ENCODE data around the gene FEM1B. TPM values are rescaled to one million over a fixed set of nuclear protein-coding genes. Genes with fewer than 3 reads are reported as not detected.
"Not testable (repeated sequence)": the region's sequence is repeated elsewhere in the genome, so short reads cannot be mapped to it uniquely, and the experiment has no call there.

The FEM1B gene
- total RNA-seq (10 to 100 TPM; 61.1 to 66.5 TPM), polyA plus RNA-seq (10 to 100 TPM; 13.4 to 15.7 (median 14.6) TPM), total RNA-seq (75.0 to 148 (median 116) reads per million in 6 experiments)

- Mint-ChIP-seq H3K4me3 (peak within 1 kb of the TSS; percentile 85 to 99 (median 94)), H3K9me3 (no peaks in the 10 kb centered on the region), H3K36me3 (peaks cover 0 to 12% (median 0%) of the 10 kb centered on the region in 3 donors), H3K4me1 (peaks cover 35 to 56% (median 54%) of the 10 kb centered on the region in 4 donors), H3K27ac (peak within 1 kb of the TSS; percentile 97 to 100 (median 98)), H3K27me3 (peaks cover 0 to 2% (median 0%) of the 10 kb centered on the region in 5 donors)
- ATAC-seq (peak; percentile 80 to 82), DNase-seq (peak; percentile 79 to 97 (median 86))
- POLR2A ChIA-PET: interaction anchor here (0.7 to 5.1 kb wide), 23 partner anchors 9 to 756 kb away, joined by 3 to 77 read pairs (median 6); partner anchors contain the start of genes C15orf61, CLN6, MAP2K5 and PIAS1
Observed at GRCh38 chr15:68277603-68278344, at the start of gene FEM1B. Gene FEM1B (plus strand): TSS chr15:68277745. CDS start chr15:68278418, 673 bp downstream.

- Mint-ChIP-seq H3K36me3 (no peaks in the 10 kb centered on the region), H3K9me3 (no peaks in the 10 kb centered on the region), H3K27me3 (peaks cover 0 to 4% (median 0%) of the 10 kb centered on the region in 5 donors), H3K27ac (peak overlapping the region in 9 of 10 donors; percentile 2 to 90 (median 76)), H3K4me3 (peak overlapping the region; percentile 76 to 90 (median 85)), H3K4me1 (peaks cover 18 to 48% (median 39%) of the 10 kb centered on the region in 4 donors)
- DNase-seq (no peak), ATAC-seq (no peak)
- POLR2A ChIA-PET: interaction anchor here (0.6 to 3.3 kb wide), 6 partner anchors 12 to 1934 kb away, joined by 3 to 30 read pairs (median 4); partner anchors contain the start of genes FEM1B, MAP2K5 and PIAS1
Observed at GRCh38 chr15:68228143-68228970, 49.2 kb upstream of the FEM1B start.

GRCh38 chr15:68228971-68229385 is 48.6 kb upstream of the FEM1B start:
- POLR2A ChIA-PET: interaction anchor here (0.7 to 3.3 kb wide), 7 partner anchors 12 to 1935 kb away, joined by 3 to 30 read pairs (median 3); partner anchors contain the start of genes FEM1B, MAP2K5 and PIAS1
- Mint-ChIP-seq H3K27me3 (peaks cover 0 to 10% (median 0%) of the 10 kb centered on the region in 5 donors), H3K4me1 (peaks cover 18 to 50% (median 39%) of the 10 kb centered on the region in 4 donors), H3K27ac (peak overlapping the region in 9 of 10 donors; percentile 2 to 90 (median 69)), H3K36me3 (no peaks in the 10 kb centered on the region), H3K4me3 (peak overlapping the region; percentile 76 to 90 (median 85)), H3K9me3 (no peaks in the 10 kb centered on the region)
- DNase-seq (no peak), ATAC-seq (no peak)

GRCh38 chr15:68229386-68230156 is 48.0 kb upstream of the FEM1B start, which contains the start of gene CLN6:
Gene CLN6 (minus strand): TSS chr15:68229728. CDS start chr15:68229584, 144 bp downstream.
- H3K4me3 Mint-ChIP-seq: peak within 1 kb of the TSS; percentile 83 to 97 (median 96)
- ATAC-seq (peak; percentile 82 to 85), DNase-seq (peak; percentile 71 to 88 (median 80))
- POLR2A ChIA-PET: interaction anchor here (0.6 to 3.3 kb wide), 9 partner anchors 13 to 1935 kb away, joined by 3 to 30 read pairs (median 3); partner anchors contain the start of genes FEM1B, MAP2K5 and PIAS1
- no peaks in the 10 kb centered on the region for H3K9me3 Mint-ChIP-seq
- H3K4me1 Mint-ChIP-seq: peaks cover 18 to 47% (median 37%) of the 10 kb centered on the region in 4 donors
- no peaks in the 10 kb centered on the region for H3K36me3 Mint-ChIP-seq
- H3K27ac Mint-ChIP-seq: peak within 1 kb of the TSS; percentile 86 to 99 (median 94)
- H3K27me3 Mint-ChIP-seq: peaks cover 0 to 10% (median 0%) of the 10 kb centered on the region in 5 donors

GRCh38 chr15:68230157-68231100 is 47.1 kb upstream of the FEM1B start:
- peaks cover 0 to 10% (median 0%) of the 10 kb centered on the region in 5 donors for H3K27me3 Mint-ChIP-seq

GRCh38 chr15:68231102-68231818 is 46.3 kb upstream of the FEM1B start:
- Mint-ChIP-seq H3K27ac (peak overlapping the region in 3 of 10 donors; percentile 3 to 74 (median 8)), H3K4me1 (peaks cover 14 to 36% (median 26%) of the 10 kb centered on the region in 4 donors), H3K27me3 (peaks cover 0 to 10% (median 2%) of the 10 kb centered on the region in 5 donors), H3K36me3 (no peaks in the 10 kb centered on the region), H3K4me3 (peak overlapping the region; percentile 15 to 97 (median 76)), H3K9me3 (no peaks in the 10 kb centered on the region)
- POLR2A ChIA-PET: no interaction called here
- no peak for ATAC-seq
- no peak for DNase-seq

More at GRCh38 chr15:68230157-68231100, 47.1 kb upstream of the FEM1B start:
- no peak for ATAC-seq
- Mint-ChIP-seq H3K27ac (peak overlapping the region; percentile 52 to 99 (median 94)), H3K36me3 (no peaks in the 10 kb centered on the region), H3K4me1 (peaks cover 14 to 38% (median 28%) of the 10 kb centered on the region in 4 donors), H3K9me3 (no peaks in the 10 kb centered on the region), H3K4me3 (peak overlapping the region; percentile 83 to 97 (median 96))
- POLR2A ChIA-PET: interaction anchor here (1.1 to 3.3 kb wide), 3 partner anchors 44 to 176 kb away, joined by 3 to 30 read pairs (median 4); partner anchors contain the start of gene FEM1B
- DNase-seq: no peak

- POLR2A ChIA-PET: interaction anchor here (0.7 to 1.2 kb wide), 2 partner anchors 45 to 1682 kb away, joined by 3 read pairs; partner anchors contain the start of gene FEM1B
- Mint-ChIP-seq H3K9me3 (no peaks in the 10 kb centered on the region), H3K27me3 (peaks cover 0 to 10% (median 2%) of the 10 kb centered on the region in 5 donors)
Observed at GRCh38 chr15:68232449-68232848, 45.1 kb upstream of the FEM1B start.

GRCh38 chr15:68232937-68233336 is 44.6 kb upstream of the FEM1B start:
- no peak for DNase-seq
- no peaks in the 10 kb centered on the region for H3K36me3 Mint-ChIP-seq
- H3K27me3 Mint-ChIP-seq: peaks cover 0 to 10% (median 4%) of the 10 kb centered on the region in 5 donors
- POLR2A ChIA-PET: interaction anchor here (1.2 kb wide), 1 partner anchor 45 kb away, joined by 3 read pairs; the partner anchor contains the start of gene FEM1B
- H3K27ac Mint-ChIP-seq: no peak overlapping the region
- no peaks in the 10 kb centered on the region for H3K9me3 Mint-ChIP-seq
- no peak overlapping the region for H3K4me3 Mint-ChIP-seq
- no peak for ATAC-seq
- H3K4me1 Mint-ChIP-seq: peaks cover 14 to 31% (median 17%) of the 10 kb centered on the region in 4 donors

More at GRCh38 chr15:68232449-68232848, 45.1 kb upstream of the FEM1B start:
- DNase-seq (no peak), ATAC-seq (no peak)
- no peak overlapping the region for H3K27ac Mint-ChIP-seq
- H3K4me3 Mint-ChIP-seq: peak overlapping the region in 2 of 10 donors; percentile 22 to 24
- H3K4me1 Mint-ChIP-seq: peaks cover 15 to 36% (median 22%) of the 10 kb centered on the region in 4 donors
- no peaks in the 10 kb centered on the region for H3K36me3 Mint-ChIP-seq

- Mint-ChIP-seq H3K27ac (no peak overlapping the region), H3K4me3 (no peak overlapping the region), H3K27me3 (peaks cover 0 to 10% (median 4%) of the 10 kb centered on the region in 5 donors), H3K36me3 (peaks cover 0 to 1% (median 0%) of the 10 kb centered on the region in 3 donors), H3K9me3 (no peaks in the 10 kb centered on the region), H3K4me1 (peaks cover 5 to 21% (median 7%) of the 10 kb centered on the region in 4 donors)
- ATAC-seq: no peak
- POLR2A ChIA-PET: no interaction called here
- DNase-seq: no peak
Observed at GRCh38 chr15:68234060-68234459, 43.5 kb upstream of the FEM1B start.

GRCh38 chr15:68234520-68234919 is 43.0 kb upstream of the FEM1B start:
- DNase-seq, H3K9me3 Mint-ChIP-seq, H3K4me3 Mint-ChIP-seq, H3K36me3 Mint-ChIP-seq, ATAC-seq, POLR2A ChIA-PET, H3K27me3 Mint-ChIP-seq: not testable (repeated sequence)
- Mint-ChIP-seq H3K4me1 (peaks cover 5 to 21% (median 6%) of the 10 kb centered on the region in 4 donors), H3K27ac (peak overlapping the region in 1 of 10 donors; percentile 17)
